PC-9 (cell line): ENCODE data around the gene KDM4D.
"Not testable (repeated sequence)": the region's sequence is repeated elsewhere in the genome, so short reads cannot be mapped to it uniquely, and the experiment has no call there.

Experiments
- EZH2 ChIP-seq: fragments of 200-600 bp; sonication (generic); IDR thresholded peaks from 2 replicates; pipeline ENCODE4 v1.8.0; 2017; ENCODE audit warnings: antibody characterized with exemption, low read depth
- TF ChIP-seq, protein P1 (sequence below): fragments of 200-600 bp; sonication (generic); conservative IDR thresholded peaks from 2 replicates; pipeline ENCODE4 v1.6.1; 2017; ENCODE audit warnings: mixed run types, antibody characterized with exemption, mild to moderate bottlenecking, moderate library complexity

- TF ChIP-seq, protein P1, sequence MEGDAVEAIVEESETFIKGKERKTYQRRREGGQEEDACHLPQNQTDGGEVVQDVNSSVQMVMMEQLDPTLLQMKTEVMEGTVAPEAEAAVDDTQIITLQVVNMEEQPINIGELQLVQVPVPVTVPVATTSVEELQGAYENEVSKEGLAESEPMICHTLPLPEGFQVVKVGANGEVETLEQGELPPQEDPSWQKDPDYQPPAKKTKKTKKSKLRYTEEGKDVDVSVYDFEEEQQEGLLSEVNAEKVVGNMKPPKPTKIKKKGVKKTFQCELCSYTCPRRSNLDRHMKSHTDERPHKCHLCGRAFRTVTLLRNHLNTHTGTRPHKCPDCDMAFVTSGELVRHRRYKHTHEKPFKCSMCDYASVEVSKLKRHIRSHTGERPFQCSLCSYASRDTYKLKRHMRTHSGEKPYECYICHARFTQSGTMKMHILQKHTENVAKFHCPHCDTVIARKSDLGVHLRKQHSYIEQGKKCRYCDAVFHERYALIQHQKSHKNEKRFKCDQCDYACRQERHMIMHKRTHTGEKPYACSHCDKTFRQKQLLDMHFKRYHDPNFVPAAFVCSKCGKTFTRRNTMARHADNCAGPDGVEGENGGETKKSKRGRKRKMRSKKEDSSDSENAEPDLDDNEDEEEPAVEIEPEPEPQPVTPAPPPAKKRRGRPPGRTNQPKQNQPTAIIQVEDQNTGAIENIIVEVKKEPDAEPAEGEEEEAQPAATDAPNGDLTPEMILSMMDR = not testable (repeated sequence)
- not testable (repeated sequence) for TF ChIP-seq EZH2
Measured at GRCh38 chr11:95021468-95021867, 48.0 kb downstream of the KDM4D start.
